HepG2 (cell line): ENCODE results near the gene B3GNT5. TPM values are rescaled to one million over a fixed set of nuclear protein-coding genes. Genes with fewer than 3 reads are reported as not detected.

ENCODE experiments used
- ATAC-seq: fragments of 200-7000 bp; cut with Tn5 transposase; 3 replicates; pipeline ENCODE4 v1.9.1; 2020; ENCODE audit warnings: mild to moderate bottlenecking, moderate library complexity
- BruUV-seq: library from RNA; stranded (reverse); fragments of 400-500 nt; replicated peaks from 2 replicates; lab custom pipeline; 2021; lab: Mats Ljungman, UMichigan
- CTCF ChIA-PET: fragments of 300-600 bp; formaldehyde crosslinking; extraction: SDS; loops from one replicate; lab custom pipeline; 2021; ENCODE audit warnings: low total read pairs, inconsistent platforms, low intra/inter-chr PET ratio; lab: Yijun Ruan, JAX
- POLR2A ChIA-PET: fragments of 350-600 bp; sonication (Branson Sonifier 250); formaldehyde crosslinking; loops from one replicate; lab custom pipeline; 2020; ENCODE audit warnings: antibody characterized with exemption, inconsistent platforms; lab: Yijun Ruan, JAX
- DNase-seq: peaks from one replicate; pipeline ENCODE4 v3.0.0-alpha.2; 2015; ENCODE audit warnings: low spot score
- FAIRE-seq: peaks from 3 replicates; lab custom pipeline; 2011; peaks lifted over from hg19 to GRCh38; lab: Jason Lieb, UNC
- H2AFZ ChIP-seq: one replicate; pipeline ENCODE4 v1.6.1; 2011; ENCODE audit warnings: low read length, inconsistent platforms
- H3K27ac ChIP-seq: fragments of 300-600 bp; 3 replicates; pipeline ENCODE4 v1.8.0; 2011; ENCODE audit warnings: mixed run types, mild to moderate bottlenecking, mixed read lengths, low read length, inconsistent platforms; ENCODE audit not compliant: insufficient read depth; ENCODE audit errors: extremely low read length
- H3K27me3 ChIP-seq, 2 experiments: fragments of 200-600 bp in 1 of 2; 2 replicates in 1 of 2; 3 replicates in 1 of 2; pipeline versions ENCODE4 v1.6.0 to v1.8.0; 2011; ENCODE audit warnings: low read length in 2 of 2, mild to moderate bottlenecking in 2 of 2, moderate library complexity in 2 of 2, inconsistent platforms in 1 of 2; ENCODE audit not compliant: insufficient read depth in 2 of 2, control insufficient read depth in 1 of 2
- H3K36me3 ChIP-seq, 2 experiments: fragments of 200-600 bp in 1 of 2; replicated peaks in 1 of 2; 2 replicates in 1 of 2; 3 replicates in 1 of 2; pipeline versions ENCODE4 v1.5.1 to v1.8.0; 2011; ENCODE audit warnings: low read length in 2 of 2, inconsistent platforms in 1 of 2; ENCODE audit not compliant: insufficient read depth in 2 of 2, control insufficient read depth in 1 of 2
- H3K4me1 ChIP-seq: 2 replicates; pipeline ENCODE4 v1.5.1; 2012; ENCODE audit warnings: low read length, inconsistent platforms; ENCODE audit not compliant: insufficient read depth
- H3K4me2 ChIP-seq: 2 replicates; pipeline ENCODE4 v1.6.0; 2011; ENCODE audit warnings: low read depth, low read length, inconsistent platforms
- H3K4me3 ChIP-seq, 3 experiments: fragments of 200-600 bp in 1 of 3; sonication (generic), shearing (Covaris generic) in 1 of 3; replicated peaks in 1 of 3; 2 replicates each; pipeline ENCODE4 v1.5.1; 2011 to 2016; ENCODE audit warnings: low read length in 3 of 3, inconsistent platforms in 2 of 3, low read depth in 2 of 3, mild to moderate bottlenecking in 2 of 3, control low read depth in 1 of 3, mixed read lengths in 1 of 3; ENCODE audit not compliant: insufficient read depth in 1 of 3
- H3K79me2 ChIP-seq: one replicate; pipeline ENCODE4 v1.6.1; 2011; ENCODE audit warnings: low read length, inconsistent platforms; ENCODE audit not compliant: insufficient read depth
- H3K9ac ChIP-seq: 2 replicates; pipeline ENCODE4 v1.6.0; 2011; ENCODE audit warnings: mild to moderate bottlenecking, low read depth, low read length, inconsistent platforms; ENCODE audit not compliant: insufficient read depth
- H3K9me3 ChIP-seq: 2 replicates; pipeline ENCODE4 v1.5.1; 2012; ENCODE audit warnings: mild to moderate bottlenecking, low read length
- H4K20me1 ChIP-seq: 2 replicates; pipeline ENCODE4 v1.6.0; 2011; ENCODE audit warnings: inconsistent platforms, mild to moderate bottlenecking, low read length, moderate library complexity; ENCODE audit not compliant: insufficient read depth
- BCLAF1 ChIP-seq: fragments of 450-650 bp; IDR thresholded peaks from 2 replicates; pipeline ENCODE4 v1.6.1; 2017; ENCODE audit warnings: mild to moderate bottlenecking
- CREBL2 ChIP-seq: sonication (generic); formaldehyde crosslinking; IDR thresholded peaks from 2 replicates; pipeline ENCODE4 v1.8.1; 2023; ENCODE audit warnings: missing genetic modification reagents, mild to moderate bottlenecking, borderline replicate concordance
- ELF3 ChIP-seq: IDR thresholded peaks from 2 replicates; pipeline ENCODE4 v1.6.1; 2016; ENCODE audit warnings: missing genetic modification reagents, missing compliant biosample characterization
- GTF3A ChIP-seq: sonication (generic); formaldehyde crosslinking; conservative IDR thresholded peaks from 2 replicates; pipeline ENCODE4 v1.4.0; 2020; ENCODE audit warnings: mild to moderate bottlenecking, missing genetic modification reagents
- HNF4A ChIP-seq: sonication (generic); formaldehyde crosslinking; IDR thresholded peaks from 2 replicates; pipeline ENCODE4 v1.4.0; 2020; ENCODE audit warnings: missing genetic modification reagents
- LRRFIP1 ChIP-seq: sonication (generic); formaldehyde crosslinking; conservative IDR thresholded peaks from 2 replicates; pipeline ENCODE4 v1.4.0; 2020; ENCODE audit warnings: missing genetic modification reagents
- MED13 ChIP-seq: sonication (generic); formaldehyde crosslinking; IDR thresholded peaks from 2 replicates; pipeline ENCODE4 v1.5.0; 2020; ENCODE audit warnings: missing genetic modification reagents
- MTF1 ChIP-seq: sonication (generic); formaldehyde crosslinking; IDR thresholded peaks from 2 replicates; pipeline ENCODE4 v1.5.0; 2020; ENCODE audit warnings: missing genetic modification reagents
- NFE2L2 ChIP-seq: fragments of 150-350 bp; IDR thresholded peaks from 2 replicates; pipeline ENCODE4 v1.6.1; 2014; ENCODE audit warnings: low read length
- PRPF4 ChIP-seq: fragments of 200-400 bp; formaldehyde crosslinking; IDR thresholded peaks from 2 replicates; pipeline ENCODE4 v1.6.1; 2016; ENCODE audit warnings: low read length, low read depth; ENCODE audit not compliant: poor library complexity, severe bottlenecking
- RAD51 ChIP-seq: fragments of 450-650 bp; IDR thresholded peaks from 2 replicates; pipeline ENCODE4 v1.6.1; 2016; ENCODE audit warnings: borderline replicate concordance
- RELA ChIP-seq: sonication (generic); formaldehyde crosslinking; IDR thresholded peaks from 2 replicates; pipeline ENCODE4 v1.4.0; 2020; ENCODE audit warnings: missing genetic modification reagents
- RORA ChIP-seq: sonication (generic); formaldehyde crosslinking; IDR thresholded peaks from 2 replicates; pipeline ENCODE4 v1.5.0; 2020; ENCODE audit warnings: mild to moderate bottlenecking, missing genetic modification reagents, moderate library complexity
- TEAD3 ChIP-seq: optimal IDR thresholded peaks from 2 replicates; pipeline ENCODE3; 2016; ENCODE audit warnings: borderline replicate concordance
- THAP7 ChIP-seq: sonication (generic); formaldehyde crosslinking; IDR thresholded peaks from 2 replicates; pipeline ENCODE4 v1.8.1; 2023; ENCODE audit warnings: mild to moderate bottlenecking, missing genetic modification reagents
- ZBTB8A ChIP-seq: sonication (generic); formaldehyde crosslinking; IDR thresholded peaks from 2 replicates; pipeline ENCODE4 v1.4.0; 2020; ENCODE audit warnings: mild to moderate bottlenecking, low read depth, missing genetic modification reagents, borderline replicate concordance
- ZNF124 ChIP-seq: sonication (generic); formaldehyde crosslinking; IDR thresholded peaks from 2 replicates; pipeline ENCODE4 v1.4.0; 2020; ENCODE audit warnings: missing genetic modification reagents
- ZNF180 ChIP-seq: sonication (generic); formaldehyde crosslinking; IDR thresholded peaks from 2 replicates; pipeline ENCODE4 v1.4.0; 2020; ENCODE audit warnings: low read depth, missing genetic modification reagents, borderline replicate concordance
- ZNF350 ChIP-seq: sonication (generic); formaldehyde crosslinking; IDR thresholded peaks from 2 replicates; pipeline ENCODE4 v1.4.0; 2020; ENCODE audit warnings: mild to moderate bottlenecking, low read depth, missing genetic modification reagents, borderline replicate concordance
- WGBS: methylation state at CpG from one replicate; pipeline ENCODE4 v1.1.6; 2017; ENCODE audit warnings: low lambda C conversion rate; 5-methylcytosine and 5-hydroxymethylcytosine counted together
- in situ Hi-C: cut with HindIII; loops from 2 replicates; pipeline ENCODE4 v1.10.0; 2017; ENCODE audit warnings: low pct_unique_long_range_greater_than_20kb; ENCODE audit not compliant: extremely low pct_ligation_motif_present
- intact Hi-C: fragments of 100-400 bp; cut with micrococcal nuclease; formaldehyde crosslinking; loops from one replicate; pipeline ENCODE4 v1.10.0; 2022; ENCODE audit not compliant: unreplicated experiment
- polyA plus RNA-seq, 8 experiments: library from polyadenylated mRNA; depleted of rRNA in 3 of 8; stranded (reverse) in 7 of 8; unstranded in 1 of 8; fragments of >200 nt; fragmentation: Illumina TruSeq in 4 of 8; extraction: Trizol in 4 of 8; gene quantifications; 2 replicates each; pipeline versions ENCODE4 v1.2.1 to v1.2.3, GENCODE V29; 2011 to 2016; ENCODE audit warnings: low read depth in 4 of 8, missing spikeins in 1 of 8, mixed read lengths in 1 of 8; ENCODE audit not compliant: insufficient read depth in 1 of 8
- total RNA-seq, 5 experiments: library from RNA; depleted of rRNA; stranded (reverse); fragments of >200 nt; fragmentation: Illumina TruSeq; extraction: Trizol; gene quantifications; 2 replicates each; pipeline ENCODE4 v1.2.3, GENCODE V29; 2016; ENCODE audit warnings: low read depth in 1 of 5

B3GNT5 gene
- total and polyA plus RNA-seq, 2 of the 13 experiments (the other 11 are each of a cell fraction or from before 2014, with no cell fraction given) = not detected

- no peak for TF ChIP-seq CREBL2 (CRISPR knock-in tag)
- TF ChIP-seq HNF4A (CRISPR knock-in tag) = no peak
- TF ChIP-seq MED13 (CRISPR knock-in tag) = no peak
- no peak for TF ChIP-seq ELF3 (CRISPR knock-in tag)
- TF ChIP-seq BCLAF1 = no peak
- TF ChIP-seq ZNF124 = no peak
- no peak for TF ChIP-seq RAD51
- TF ChIP-seq RELA (CRISPR knock-in tag) = no peak
- no peak for TF ChIP-seq PRPF4
- TF ChIP-seq NFE2L2 = no peak
Observed at GRCh38 chr3:183279371-183279770, 26.3 kb downstream of the B3GNT5 start (continued).

GRCh38 chr3:183281126-183281797 lies 28.2 kb downstream of the B3GNT5 start:
- WGBS = 12% methylated on average over 8 of the region's 8 CpGs
- Histone ChIP-seq H4K20me1 (no peaks in the 10 kb centered on the region), H3K9me3 (no peaks in the 10 kb centered on the region), H3K4me1 (no peaks in the 10 kb centered on the region), H3K27ac (no peak overlapping the region), H3K4me2 (no peak overlapping the region), H3K36me3 (no peaks in the 10 kb centered on the region), H3K4me3 (no peak overlapping the region), H3K9ac (no peak overlapping the region), H3K27me3 (peaks cover 0 to 17% of the 10 kb centered on the region in 2 experiments; a peak in 3 of 5 replicates), H3K79me2 (no peaks in the 10 kb centered on the region), H2AFZ (no peak overlapping the region)
- POLR2A ChIA-PET = interaction anchor here (0.7 kb wide), 1 partner anchor 177 kb away, joined by 4 read pairs; no protein-coding TSS in a partner anchor
- CTCF ChIA-PET = no interaction called here
- ATAC-seq (no peak), DNase-seq (no peak), FAIRE-seq (no peak)
- in situ Hi-C loops = no loop called here
- intact Hi-C loops = no loop called here
- BruUV-seq = no TSS peak
- no peak for TF ChIP-seq TEAD3 (CRISPR knock-in tag)
- TF ChIP-seq THAP7 = no peak
- TF ChIP-seq ZNF350 (CRISPR knock-in tag) = no peak
- no peak for TF ChIP-seq ZNF180 (CRISPR knock-in tag)
- TF ChIP-seq ZBTB8A (CRISPR knock-in tag) = no peak
- no peak for TF ChIP-seq RORA
- no peak for TF ChIP-seq GTF3A (CRISPR knock-in tag)
- no peak for TF ChIP-seq MTF1
- TF ChIP-seq LRRFIP1 (CRISPR knock-in tag) = no peak
